WI38 (cell line): ENCODE measurements around the gene ZNF497.
"Not testable (repeated sequence)": the region's sequence is repeated elsewhere in the genome, so short reads cannot be mapped to it uniquely, and the experiment has no call there.

ENCODE experiments used
- H3K4me3 ChIP-seq: 2 replicates; pipeline ENCODE4 v1.5.1; 2011; ENCODE audit warnings: low read depth, mild to moderate bottlenecking, control low read depth, low read length
- TF ChIP-seq, protein P1 (sequence below): IDR thresholded peaks from 2 replicates; pipeline ENCODE4 v1.5.1; 2012; ENCODE audit warnings: low read depth, mild to moderate bottlenecking, control low read depth, low read length

The ZNF497 gene

DNA sequence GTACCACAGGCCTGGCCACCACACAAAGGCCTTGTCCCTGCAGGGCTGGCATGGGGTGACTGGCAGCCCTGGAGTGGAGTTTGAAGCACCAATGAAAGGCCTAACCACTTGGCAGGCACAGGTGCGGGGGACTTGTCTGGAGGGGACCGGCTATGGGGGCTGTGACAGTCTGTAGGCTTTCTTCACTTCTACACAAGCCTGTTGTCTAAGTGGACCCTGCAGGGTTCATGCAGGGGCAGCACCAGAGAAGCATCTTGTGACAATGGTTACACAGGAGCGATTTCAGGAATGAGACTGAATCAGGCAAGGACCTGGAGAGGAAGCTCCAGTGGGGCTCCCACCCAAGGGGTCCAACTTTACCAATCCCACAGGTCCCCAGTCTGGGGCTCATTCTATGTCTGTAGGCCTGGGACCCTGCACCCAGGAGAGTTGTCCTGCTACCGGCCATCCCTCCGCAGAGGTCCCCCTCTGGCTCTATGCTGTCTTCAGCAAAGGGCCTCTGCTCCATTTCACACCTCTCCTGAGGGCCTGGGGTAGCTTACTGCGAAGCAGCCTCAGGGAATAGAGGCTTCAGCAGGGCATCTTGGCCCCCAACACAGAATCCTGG lies 20.5 kb upstream of the ZNF497 start:
- TF ChIP-seq, protein P1, sequence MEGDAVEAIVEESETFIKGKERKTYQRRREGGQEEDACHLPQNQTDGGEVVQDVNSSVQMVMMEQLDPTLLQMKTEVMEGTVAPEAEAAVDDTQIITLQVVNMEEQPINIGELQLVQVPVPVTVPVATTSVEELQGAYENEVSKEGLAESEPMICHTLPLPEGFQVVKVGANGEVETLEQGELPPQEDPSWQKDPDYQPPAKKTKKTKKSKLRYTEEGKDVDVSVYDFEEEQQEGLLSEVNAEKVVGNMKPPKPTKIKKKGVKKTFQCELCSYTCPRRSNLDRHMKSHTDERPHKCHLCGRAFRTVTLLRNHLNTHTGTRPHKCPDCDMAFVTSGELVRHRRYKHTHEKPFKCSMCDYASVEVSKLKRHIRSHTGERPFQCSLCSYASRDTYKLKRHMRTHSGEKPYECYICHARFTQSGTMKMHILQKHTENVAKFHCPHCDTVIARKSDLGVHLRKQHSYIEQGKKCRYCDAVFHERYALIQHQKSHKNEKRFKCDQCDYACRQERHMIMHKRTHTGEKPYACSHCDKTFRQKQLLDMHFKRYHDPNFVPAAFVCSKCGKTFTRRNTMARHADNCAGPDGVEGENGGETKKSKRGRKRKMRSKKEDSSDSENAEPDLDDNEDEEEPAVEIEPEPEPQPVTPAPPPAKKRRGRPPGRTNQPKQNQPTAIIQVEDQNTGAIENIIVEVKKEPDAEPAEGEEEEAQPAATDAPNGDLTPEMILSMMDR, result no peak
- H3K4me3 ChIP-seq, result no peak overlapping the region

DNA sequence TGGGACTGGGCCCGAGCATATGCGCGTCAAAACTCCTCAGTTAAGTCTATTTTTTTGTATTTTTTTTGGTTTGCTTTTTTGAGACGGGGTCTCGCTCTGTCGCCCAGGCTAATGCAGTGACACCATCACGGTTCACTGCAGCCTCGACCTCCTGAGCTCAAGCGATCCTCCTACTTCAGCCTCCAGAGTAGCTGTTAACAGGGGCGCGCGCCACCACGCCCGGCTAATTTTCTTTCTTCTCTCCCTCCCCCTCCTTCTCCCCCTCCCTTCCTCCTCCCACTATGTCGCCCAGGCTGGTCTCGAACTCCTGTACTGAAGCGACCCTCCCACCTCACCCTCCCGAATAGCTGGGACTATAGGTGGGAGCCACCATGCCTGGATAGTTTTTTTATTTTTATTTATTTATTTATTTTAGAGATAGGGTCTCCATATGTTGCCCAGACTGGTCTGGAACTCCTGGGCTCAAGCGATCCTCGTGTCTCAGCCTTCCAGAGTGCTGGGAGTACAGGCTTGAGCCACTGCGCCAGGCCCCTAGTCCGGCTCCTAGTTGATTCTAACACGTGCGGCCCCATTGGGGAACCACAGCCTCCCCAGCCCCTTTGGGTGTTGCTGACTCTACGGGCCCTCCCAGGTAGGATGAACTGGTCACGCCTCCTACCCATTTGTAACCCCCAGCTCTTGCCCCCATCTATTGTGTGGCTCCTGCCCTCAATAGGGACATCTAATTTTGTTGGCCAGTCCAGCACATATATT lies 19.1 kb upstream of the ZNF497 start:
- H3K4me3 ChIP-seq, result peak overlapping the region; percentile 78
- TF ChIP-seq, protein P1, result no peak

DNA sequence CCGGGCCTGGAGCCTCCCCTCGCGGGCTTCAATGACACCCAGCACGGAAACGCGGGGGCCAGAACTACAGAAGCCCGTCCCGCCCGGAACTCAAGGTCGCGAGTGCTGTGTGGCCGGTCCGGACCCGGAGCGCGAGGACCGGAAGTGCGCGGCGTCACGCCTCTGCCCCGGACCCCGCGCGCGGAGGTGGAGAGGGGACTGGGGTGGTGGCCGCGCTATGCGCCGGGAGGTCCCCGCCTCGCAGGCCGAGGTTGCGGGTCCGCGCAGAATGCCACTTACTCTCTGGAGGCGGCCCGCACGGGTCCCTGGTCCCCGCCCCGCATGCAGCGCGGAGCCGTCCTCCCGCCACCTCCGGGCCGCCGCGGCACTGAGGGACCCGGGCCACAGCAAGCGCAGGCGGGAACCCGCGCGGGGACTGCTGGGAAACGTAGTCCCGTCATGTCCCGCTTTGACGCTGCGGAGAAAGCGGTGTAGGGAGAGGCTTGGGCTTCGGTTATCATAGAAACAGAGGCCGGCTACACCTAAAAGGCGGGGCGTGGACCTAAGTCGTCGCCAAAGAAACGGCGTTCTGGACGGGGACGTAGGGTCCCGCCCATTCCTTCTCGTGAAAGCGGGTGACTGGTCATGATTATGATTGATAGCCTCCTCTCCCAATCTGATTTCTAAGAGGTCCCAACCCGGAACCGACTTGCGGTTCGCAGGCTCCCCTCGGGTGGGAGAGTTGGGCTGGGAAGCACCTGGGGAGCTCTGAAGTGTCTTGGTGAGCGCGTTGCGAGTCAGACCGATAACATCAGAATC lies 18.3 kb upstream of the ZNF497 start, which contains the start of gene ZNF837:
TSS of gene ZNF837 (minus strand) at position 369 of the 798 bp plus-strand sequence. CDS start 11,698 bp downstream, outside the sequence.
- H3K4me3 ChIP-seq, result peak within 1 kb of the TSS; percentile 78
- TF ChIP-seq, protein P1, result no peak

DNA sequence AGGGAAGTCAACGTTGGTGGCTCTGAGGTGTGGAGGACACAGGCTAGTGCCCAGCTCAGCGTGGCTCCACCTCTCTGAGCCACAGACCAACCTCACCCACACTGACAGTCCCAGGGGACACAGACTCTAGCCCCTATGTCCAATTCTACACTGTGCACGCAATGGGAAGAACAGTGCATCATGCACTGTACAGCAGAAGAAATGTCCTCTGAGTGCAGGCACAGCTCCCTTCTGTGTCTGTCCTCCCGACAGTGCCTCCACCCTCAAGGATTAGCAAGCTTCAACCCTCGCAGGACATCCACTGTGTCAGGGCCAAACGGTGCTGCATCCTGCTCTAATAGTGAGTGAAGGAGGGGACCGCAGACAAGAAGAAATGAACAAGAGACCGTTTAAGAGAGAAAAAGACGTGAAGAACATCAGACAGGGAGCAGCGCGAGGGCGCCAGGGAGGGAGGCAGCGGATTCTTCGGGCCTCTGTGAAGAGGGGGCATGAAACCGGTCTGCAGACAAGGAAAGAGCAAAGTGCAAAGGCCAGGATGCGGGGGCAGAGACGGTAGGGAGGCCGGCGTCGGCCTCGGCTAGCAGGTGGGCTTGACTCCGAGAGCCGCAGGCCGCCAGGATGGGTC lies 17.6 kb upstream of the ZNF497 start:
- TF ChIP-seq, protein P1, result no peak
- peak overlapping the region; percentile 78 for H3K4me3 ChIP-seq

DNA sequence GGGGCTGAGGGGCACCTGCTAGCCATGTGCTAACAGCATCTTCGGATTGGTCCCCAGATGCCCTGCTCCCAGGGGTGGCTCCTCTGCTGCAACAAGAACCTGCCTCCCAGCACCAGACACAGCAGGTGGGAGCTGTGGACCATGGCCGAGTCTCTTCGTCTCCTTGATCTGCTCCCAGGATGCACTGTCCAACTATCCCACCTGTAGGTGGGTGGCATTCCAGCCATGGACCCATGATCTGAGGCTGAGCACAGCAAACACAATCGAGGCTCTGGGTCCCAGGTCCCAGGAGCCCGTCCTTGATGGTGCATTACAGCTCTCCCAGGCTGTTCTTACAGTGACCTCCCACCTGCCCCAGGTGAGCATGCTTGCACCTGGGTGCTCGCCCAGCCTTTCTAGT lies 16.7 kb upstream of the ZNF497 start:
- TF ChIP-seq, protein P1, result no peak
- no peak overlapping the region for H3K4me3 ChIP-seq

DNA sequence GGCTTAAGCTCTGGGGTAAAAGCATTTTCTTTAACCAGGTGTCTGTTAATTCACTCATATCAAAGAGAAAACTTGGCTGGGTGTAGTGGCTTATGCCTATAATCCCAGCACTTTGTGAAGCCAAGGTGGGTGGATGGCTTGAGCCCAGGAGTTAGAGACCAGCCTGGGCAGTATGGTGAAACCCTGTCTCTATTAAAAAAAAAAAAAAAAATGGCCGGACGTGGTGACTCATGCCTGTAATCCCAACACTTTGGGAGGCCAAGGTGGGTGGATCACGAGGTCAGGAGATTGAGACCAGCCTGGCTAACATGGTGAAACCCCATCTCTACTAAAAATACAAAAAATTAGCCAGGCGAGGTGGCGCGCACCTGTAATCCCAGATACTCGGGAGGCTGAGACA lies 14.2 kb upstream of the ZNF497 start:
- not testable (repeated sequence) for H3K4me3 ChIP-seq

DNA sequence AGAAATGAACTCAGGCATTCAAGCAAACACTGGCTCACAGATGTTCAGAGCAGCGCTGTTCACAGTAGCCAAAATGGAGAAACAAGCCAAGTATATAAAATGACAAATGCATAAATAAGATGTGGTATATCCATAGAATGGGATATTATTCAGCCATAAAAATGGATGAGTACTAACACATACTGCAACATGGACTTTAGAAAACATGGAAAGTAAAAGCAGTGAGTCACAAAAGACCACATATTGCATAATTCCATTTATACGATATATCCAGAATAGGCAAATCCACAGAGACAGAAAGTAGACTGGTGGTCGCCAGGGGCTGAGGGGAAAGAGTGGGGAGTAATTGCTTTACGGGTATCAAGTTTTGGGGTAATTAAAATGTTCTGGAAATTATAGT lies 11.6 kb upstream of the ZNF497 start:
- TF ChIP-seq, protein P1, result no peak
- H3K4me3 ChIP-seq, result no peak overlapping the region
